GM18499 (cell line): Measurements from ENCODE around the gene TRIM14.
"Not testable (repeated sequence)": the region's sequence is repeated elsewhere in the genome, so short reads cannot be mapped to it uniquely, and the experiment has no call there.

ENCODE experiments used
- ATAC-seq: cut with Tn5 transposase; IDR thresholded peaks from one replicate; pipeline ENCODE4 v1.9.1; 2021; ENCODE audit warnings: moderate number of reproducible peaks; ENCODE audit not compliant: insufficient read depth, unreplicated experiment

The TRIM14 gene

DNA sequence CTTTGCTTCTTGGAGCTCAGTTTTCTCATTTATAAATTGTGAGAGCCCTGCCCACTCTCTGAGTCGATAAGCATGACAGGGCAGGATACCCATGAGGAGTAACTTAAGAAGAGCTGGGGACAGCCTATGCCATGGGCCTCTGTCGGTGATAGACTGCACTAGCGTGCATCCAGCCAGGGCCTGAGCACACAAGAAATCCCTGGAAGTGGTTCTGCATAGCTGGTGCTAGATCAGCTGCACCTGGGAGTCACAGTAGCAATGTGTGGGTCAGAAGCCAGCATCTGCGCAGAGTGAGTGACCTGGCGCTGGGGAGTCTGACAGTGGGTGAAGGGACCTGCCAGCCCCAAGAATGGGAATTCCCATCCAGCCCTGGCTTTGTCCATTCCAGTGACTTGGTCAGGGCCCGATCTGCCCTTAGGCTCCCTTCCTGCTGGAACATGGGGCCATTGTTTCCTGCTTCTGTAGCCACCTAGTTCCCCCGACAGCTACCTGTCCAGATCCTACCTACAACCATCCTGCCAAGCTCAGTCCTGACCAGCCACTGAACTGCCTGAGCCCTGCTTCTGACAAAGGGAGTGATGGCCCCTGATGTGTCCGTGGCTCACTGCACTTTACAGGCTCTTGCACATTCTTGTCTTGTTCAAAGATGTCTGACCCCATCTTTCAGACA, 98.4 kb downstream of the TRIM14 start:
- no peak for ATAC-seq

DNA sequence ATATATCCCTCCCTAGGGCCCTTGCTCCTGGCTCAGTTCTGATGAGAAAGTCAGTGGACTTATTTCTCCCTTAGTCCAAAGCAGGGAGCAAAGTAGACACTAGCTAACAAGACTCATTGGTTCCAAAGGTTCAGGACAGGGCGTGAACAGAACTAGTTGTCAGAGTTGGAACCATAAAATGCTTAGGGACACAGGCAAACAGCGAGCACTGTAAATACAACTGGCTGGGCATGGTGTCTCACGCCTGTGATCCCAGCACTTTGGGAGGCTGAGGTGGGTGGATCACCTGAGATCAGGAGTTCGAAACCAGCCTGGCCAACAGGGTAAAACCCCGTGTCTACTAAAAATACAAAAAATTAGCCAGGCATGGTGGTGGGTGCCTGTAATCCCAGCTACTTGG, 99.2 kb downstream of the TRIM14 start:
- ATAC-seq = not testable (repeated sequence)
